ENCODE data around the gene BASP1. TPM values are rescaled to one million over a fixed set of nuclear protein-coding genes. Genes with fewer than 3 reads are reported as not detected.
"Not testable (repeated sequence)": the region's sequence is repeated elsewhere in the genome, so short reads cannot be mapped to it uniquely, and the experiment has no call there.

The BASP1 gene
- polyA plus RNA-seq, 3 donors: 81.8 to 94.4 (median 91.3) TPM

DNA sequence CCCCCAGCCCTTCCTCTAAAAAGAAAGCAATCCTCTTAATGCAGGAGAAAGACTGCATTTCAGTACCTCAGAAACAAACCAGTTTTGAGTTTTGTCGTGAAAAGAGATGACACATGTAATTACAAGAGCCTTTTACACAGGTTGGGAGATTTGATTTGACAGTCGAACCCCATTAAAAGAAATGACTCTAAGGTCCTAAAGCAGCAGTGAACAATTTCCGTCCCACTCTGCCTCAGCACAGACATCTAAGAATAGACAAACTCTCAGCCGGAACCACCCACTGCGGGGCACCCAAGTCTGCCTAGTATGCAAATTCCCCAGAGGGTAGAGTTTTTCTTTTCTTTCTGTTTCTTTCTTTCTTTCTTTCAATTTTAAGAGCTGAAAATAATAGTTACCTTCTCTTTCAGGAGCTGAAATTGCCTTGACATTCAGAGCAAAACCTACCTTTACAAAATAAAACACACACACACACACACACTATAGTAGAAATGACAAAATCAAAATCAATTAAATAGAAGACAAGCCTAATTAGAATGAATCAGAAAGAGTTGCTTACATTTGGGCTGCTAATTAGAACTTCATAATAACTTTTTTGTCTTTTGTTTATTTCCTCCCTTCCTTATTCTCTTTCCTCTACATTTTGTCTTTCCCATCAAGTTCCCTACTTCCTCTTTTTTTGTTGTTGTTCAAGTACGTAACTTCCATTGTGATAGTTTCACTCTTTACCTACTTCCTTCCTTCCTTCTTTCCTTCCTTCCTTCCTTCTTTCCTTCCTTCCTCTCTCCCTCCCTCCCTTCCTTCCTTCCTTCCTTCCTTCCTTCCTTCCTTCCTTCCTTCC, 65.1 kb downstream of the BASP1 start:
- no peak for DNase-seq (ENCODE audit: low read depth in 3 of 3, low spot score in 2 of 3)

DNA sequence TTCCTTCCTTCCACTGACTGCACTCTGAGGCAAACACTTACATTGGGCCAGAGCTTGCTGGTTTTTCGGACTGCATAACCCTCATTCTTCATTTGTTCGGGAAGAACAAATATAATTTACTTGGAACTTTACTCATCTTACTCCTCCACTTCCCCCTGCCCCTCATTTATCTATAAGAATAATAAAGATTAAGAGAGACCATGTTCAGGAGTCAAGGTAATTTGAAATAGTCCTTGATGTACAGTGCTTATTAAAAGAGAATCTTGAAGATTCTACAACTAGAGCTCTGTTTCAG, 65.6 kb downstream of the BASP1 start:
- DNase-seq (ENCODE audit: low read depth in 3 of 3, low spot score in 2 of 3): no peak

- no peak for DNase-seq (ENCODE audit: low read depth in 3 of 3, low spot score in 2 of 3)
Measured at GRCh38 chr5:17287501-17288155, 70.2 kb downstream of the BASP1 start.

DNA sequence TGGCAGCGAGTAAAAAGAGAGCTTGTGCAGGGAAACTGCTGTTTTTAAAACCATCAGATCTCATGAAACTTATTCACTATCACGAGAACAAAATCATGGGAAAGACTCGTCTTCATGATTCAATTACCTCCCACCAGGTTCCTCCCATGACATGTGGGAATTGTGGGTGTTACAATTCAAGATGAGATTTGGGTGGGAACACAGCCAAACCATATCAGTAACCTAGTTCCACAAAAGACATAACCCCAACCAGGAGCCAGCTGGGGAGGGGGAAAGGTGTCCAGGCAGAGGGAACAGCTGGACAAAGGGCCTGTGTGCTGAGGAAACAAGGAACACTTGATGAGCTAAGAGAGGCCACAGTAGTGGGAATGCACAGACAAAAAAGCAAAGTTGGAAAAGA, 71.1 kb downstream of the BASP1 start:
- no peak for DNase-seq (ENCODE audit: low read depth in 3 of 3, low spot score in 2 of 3)

DNA sequence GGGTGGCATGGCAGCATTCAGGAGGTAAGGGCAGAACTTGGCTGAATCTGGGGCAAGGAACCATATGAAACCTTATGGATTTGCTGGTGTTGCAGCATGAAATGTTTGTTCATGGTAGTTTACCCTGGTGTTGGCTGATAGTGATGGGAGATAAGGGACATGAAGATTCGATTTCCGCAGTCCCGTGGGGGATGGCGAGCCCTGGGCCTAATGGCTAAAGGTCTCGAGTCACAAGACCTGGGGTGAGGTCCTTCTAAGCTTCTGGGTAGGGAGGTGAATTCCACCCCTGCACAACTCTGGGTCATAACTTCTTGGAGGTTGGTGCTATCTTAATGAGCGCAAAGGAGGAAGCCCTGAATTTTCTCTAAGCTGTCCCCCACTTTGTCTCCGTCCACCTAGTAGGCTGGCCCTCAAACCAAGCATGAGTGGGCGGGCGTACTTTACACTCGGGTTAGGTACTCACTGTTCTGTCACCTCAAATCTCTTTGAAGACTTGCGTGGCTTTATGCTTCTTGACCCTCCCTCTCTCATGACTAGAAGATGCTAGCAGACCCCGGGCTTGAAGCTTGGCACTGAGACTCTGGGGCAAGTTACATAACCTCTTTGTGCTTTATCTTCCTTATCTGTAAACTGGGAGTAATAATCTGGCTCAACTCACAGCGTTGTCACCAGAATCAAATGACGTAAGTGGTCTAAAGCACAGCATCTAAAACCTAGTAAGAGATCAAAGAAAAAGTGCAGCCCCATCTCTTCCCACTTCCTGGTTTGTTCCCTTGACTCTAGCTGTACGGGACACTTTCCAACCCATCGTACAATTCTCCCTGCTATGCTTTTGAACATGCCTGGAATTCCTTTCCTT, 72.5 kb downstream of the BASP1 start:
- DNase-seq (ENCODE audit: low read depth in 3 of 3, low spot score in 2 of 3): no peak

DNA sequence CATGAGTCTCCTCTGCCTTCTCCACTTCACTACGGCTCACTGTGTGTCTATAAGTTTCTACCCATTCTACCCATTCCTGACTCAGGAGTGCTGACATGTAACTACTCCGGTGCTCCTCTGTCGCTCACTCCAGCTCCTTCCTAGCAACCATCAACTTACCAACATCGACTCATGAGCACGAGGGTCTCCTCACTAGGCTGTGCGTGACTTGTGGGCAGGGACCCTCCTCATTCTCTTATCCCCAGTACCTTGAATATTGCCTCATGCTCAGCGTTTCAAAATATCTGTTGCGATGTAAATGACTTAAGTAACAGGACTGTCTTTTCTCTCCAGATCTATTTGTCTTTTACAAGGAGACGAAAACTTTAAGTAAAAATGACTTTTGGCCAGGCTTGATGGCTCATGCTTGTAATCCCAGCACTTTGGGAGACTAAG, 73.1 kb downstream of the BASP1 start:
- DNase-seq (ENCODE audit: low read depth in 3 of 3, low spot score in 2 of 3): no peak

- no peak for DNase-seq (ENCODE audit: low read depth in 3 of 3, low spot score in 2 of 3)
Measured at GRCh38 chr5:17292434-17293015, 75.1 kb downstream of the BASP1 start.

DNA sequence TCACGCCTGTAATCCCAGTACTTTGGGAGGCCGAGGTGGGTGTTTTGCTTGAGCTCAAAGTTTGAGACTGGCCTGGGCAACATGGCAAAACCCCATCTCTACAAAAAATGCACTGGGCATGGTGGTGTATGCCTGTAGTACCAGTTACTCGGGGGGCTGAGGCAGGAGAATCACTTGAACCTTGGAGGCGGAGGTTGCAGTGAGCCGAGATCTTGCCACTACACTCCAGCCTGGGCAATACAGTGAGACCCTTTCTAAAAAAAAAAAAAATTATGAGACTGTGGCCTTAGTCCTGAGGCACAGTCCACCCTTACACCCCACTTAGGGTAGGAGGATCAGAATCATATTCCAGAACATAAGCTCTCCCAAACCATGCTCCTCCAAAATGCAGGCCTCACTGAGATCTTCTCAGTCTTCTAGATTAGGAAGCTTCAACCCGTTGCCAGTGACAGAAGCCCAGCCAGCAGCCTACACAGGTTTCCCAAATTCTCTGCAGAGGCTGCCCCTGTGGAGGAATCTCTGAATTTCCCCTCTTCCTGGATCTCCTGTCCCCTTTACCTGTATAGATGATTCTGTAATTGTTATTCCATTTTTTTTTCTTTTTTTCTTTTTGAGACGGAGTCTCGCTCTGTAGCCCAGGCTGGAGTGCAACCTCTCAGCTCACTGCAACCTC, 77.3 kb downstream of the BASP1 start:
- DNase-seq (ENCODE audit: low read depth in 3 of 3, low spot score in 2 of 3): no peak

GRCh38 chr5:17295671-17296070, 78.2 kb downstream of the BASP1 start:
- DNase-seq (ENCODE audit: low read depth in 3 of 3, low spot score in 2 of 3): no peak

DNA sequence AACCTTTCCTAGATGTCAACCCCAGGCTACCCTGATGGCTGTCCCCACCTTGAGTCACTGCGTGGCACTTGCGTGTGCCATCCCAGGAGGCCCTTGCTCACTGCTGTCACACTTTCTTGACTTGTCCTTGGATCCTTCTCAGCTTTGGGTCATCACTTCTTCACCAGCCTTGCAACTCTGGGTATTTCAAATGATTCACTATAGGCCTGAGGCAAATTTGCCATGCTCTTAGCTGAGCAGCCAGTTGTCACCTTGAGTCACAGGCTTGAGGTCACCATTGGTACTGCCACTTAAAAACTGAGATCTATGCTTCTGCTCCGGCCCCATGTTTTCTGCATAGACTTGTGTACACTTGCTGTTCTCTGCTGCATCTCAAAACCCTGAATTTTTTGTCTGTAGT, 84.7 kb downstream of the BASP1 start:
- DNase-seq (ENCODE audit: low read depth in 3 of 3, low spot score in 2 of 3): no peak

GRCh38 chr5:17302604-17303003, 85.2 kb downstream of the BASP1 start:
- DNase-seq (ENCODE audit: low read depth in 3 of 3, low spot score in 2 of 3): no peak

- DNase-seq (ENCODE audit: low read depth in 3 of 3, low spot score in 2 of 3): no peak
Measured at GRCh38 chr5:17304282-17304681, 86.9 kb downstream of the BASP1 start.

- no peak for DNase-seq (ENCODE audit: low read depth in 3 of 3, low spot score in 2 of 3)
Measured at GRCh38 chr5:17305017-17305416, 87.6 kb downstream of the BASP1 start.

DNA sequence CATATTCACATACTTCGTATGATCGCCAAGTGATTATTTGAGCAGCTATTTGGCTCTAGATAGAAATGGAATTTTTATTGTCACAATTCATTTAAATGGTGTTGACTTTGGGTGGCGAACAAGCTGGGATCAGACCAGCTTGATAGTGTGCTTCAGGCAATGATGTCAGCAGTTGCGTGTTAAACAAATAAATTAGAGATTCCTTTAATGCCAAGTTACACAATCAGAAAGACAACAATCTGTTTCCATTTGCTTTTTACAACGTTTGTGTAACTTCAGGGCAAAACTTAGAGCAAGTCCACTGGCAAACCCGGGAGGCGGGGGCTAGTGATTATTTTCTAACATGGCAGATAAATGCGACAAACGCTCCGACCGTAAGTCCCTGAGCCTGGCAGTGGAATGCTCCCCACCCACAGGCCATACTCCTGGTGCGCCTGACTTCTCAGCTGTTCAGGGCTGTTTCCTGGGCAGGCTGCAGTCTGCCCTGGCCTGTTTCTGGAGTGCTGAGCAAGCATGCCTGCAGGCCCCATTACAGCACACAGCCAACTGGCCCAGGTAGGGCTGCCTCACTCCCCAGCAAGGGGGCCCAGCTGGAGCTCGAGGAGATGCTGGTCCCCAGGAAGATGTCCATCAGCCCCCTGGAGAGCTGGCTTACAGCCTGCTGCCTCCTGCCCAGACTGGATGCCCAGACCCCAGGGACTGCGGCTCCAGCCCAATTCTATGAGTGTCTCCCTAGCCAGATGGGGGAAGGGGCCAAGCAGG, 88.7 kb downstream of the BASP1 start:
- DNase-seq (ENCODE audit: low read depth in 3 of 3, low spot score in 2 of 3): no peak

GRCh38 chr5:17306726-17307091, 89.3 kb downstream of the BASP1 start:
- no peak for DNase-seq (ENCODE audit: low read depth in 3 of 3, low spot score in 2 of 3)

DNA sequence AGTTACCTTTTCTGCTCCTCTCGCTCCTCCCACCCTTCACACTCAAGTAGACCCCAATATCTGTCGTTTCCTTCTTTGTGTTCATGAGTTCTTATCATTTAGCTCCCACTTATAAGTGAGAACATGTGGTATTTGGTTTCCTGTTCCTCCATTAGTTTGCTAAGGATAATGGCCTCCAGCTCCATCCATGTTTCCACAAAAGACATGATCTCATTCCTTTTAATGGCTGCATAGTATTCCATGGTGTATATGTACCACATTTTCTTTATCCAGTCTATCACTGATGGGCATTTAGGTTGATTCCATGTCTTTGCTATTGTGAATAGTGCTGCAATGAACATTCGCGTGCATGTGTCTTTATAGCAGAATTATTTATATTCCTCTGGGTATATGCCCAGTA, 90.0 kb downstream of the BASP1 start:
- not testable (repeated sequence) for DNase-seq (ENCODE audit: low read depth in 3 of 3, low spot score in 2 of 3)

- DNase-seq (ENCODE audit: low read depth in 3 of 3, low spot score in 2 of 3): no peak
Measured at GRCh38 chr5:17308326-17309065, 91.1 kb downstream of the BASP1 start.

GRCh38 chr5:17309462-17309861, 92.0 kb downstream of the BASP1 start:
- no peak for DNase-seq (ENCODE audit: low read depth in 3 of 3, low spot score in 2 of 3)

GRCh38 chr5:17310502-17310901, 93.1 kb downstream of the BASP1 start:
- DNase-seq (ENCODE audit: low read depth in 3 of 3, low spot score in 2 of 3): not testable (repeated sequence)

Data from right renal cortex interstitium (tissue), 3 donors.